Ishikawa (cell line): ENCODE measurements around the gene DUSP19.

ENCODE experiments used
- CREB1 ChIP-seq: IDR thresholded peaks from 2 replicates; pipeline ENCODE4 v1.6.1; 2012; ENCODE audit warnings: low read depth
- EP300 ChIP-seq: IDR thresholded peaks from 2 replicates; pipeline ENCODE4 v1.6.1; 2012; ENCODE audit warnings: borderline replicate concordance
- YY1 ChIP-seq: IDR thresholded peaks from 2 replicates; pipeline ENCODE4 v1.6.1; 2012; ENCODE audit warnings: low read depth
- ZBTB7A ChIP-seq: IDR thresholded peaks from 2 replicates; pipeline ENCODE4 v1.6.1; 2012; ENCODE audit warnings: low read depth
- TF ChIP-seq, protein P1 (sequence below): IDR thresholded peaks from 2 replicates; pipeline ENCODE4 v1.6.1; 2012
- TF ChIP-seq, protein P2 (sequence below): IDR thresholded peaks from 2 replicates; pipeline ENCODE4 v1.6.1; 2012; ENCODE audit warnings: low read depth, mild to moderate bottlenecking

DNA sequence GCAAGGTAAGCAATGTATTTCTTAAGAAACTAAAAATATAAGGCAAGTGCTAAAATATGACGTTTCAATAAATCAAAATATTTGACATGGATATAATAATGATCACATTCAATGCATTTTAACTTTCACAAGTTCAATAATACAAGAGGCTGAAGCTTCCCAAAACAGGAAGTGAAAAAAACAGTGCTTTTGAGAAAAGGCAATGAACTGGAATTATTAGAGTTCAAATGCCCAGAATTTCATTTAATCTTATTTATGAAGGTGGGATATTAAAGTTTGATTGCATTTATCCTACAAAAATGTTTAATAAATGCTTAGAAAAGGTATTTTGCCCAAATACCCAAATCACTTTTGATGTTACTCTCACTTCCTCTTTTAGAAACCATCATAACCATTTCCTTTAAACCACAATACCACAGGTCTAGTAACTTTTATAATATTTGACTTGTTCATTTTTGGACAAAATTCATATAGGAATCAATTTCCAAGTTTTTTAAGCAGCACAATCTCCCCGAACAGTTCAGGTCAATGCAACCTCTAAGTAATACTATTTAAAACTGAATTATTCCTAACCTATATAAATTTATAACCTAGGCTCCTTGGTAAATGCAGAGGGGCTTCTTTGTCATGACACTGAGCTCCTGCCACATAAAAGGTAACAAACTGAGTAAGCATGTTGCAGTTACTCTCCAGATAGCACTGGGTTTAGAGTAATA lies 42.4 kb upstream of the DUSP19 start:
- TF ChIP-seq YY1 (no peak), EP300 (no peak), ZBTB7A (no peak), CREB1 (no peak)
- TF ChIP-seq, protein P1, sequence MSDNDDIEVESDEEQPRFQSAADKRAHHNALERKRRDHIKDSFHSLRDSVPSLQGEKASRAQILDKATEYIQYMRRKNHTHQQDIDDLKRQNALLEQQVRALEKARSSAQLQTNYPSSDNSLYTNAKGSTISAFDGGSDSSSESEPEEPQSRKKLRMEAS = no peak
- TF ChIP-seq, protein P2, sequence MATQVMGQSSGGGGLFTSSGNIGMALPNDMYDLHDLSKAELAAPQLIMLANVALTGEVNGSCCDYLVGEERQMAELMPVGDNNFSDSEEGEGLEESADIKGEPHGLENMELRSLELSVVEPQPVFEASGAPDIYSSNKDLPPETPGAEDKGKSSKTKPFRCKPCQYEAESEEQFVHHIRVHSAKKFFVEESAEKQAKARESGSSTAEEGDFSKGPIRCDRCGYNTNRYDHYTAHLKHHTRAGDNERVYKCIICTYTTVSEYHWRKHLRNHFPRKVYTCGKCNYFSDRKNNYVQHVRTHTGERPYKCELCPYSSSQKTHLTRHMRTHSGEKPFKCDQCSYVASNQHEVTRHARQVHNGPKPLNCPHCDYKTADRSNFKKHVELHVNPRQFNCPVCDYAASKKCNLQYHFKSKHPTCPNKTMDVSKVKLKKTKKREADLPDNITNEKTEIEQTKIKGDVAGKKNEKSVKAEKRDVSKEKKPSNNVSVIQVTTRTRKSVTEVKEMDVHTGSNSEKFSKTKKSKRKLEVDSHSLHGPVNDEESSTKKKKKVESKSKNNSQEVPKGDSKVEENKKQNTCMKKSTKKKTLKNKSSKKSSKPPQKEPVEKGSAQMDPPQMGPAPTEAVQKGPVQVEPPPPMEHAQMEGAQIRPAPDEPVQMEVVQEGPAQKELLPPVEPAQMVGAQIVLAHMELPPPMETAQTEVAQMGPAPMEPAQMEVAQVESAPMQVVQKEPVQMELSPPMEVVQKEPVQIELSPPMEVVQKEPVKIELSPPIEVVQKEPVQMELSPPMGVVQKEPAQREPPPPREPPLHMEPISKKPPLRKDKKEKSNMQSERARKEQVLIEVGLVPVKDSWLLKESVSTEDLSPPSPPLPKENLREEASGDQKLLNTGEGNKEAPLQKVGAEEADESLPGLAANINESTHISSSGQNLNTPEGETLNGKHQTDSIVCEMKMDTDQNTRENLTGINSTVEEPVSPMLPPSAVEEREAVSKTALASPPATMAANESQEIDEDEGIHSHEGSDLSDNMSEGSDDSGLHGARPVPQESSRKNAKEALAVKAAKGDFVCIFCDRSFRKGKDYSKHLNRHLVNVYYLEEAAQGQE = no peak
